Karpas-422 (cell line): Measurements from ENCODE around the gene RCOR2. TPM values are rescaled to one million over a fixed set of nuclear protein-coding genes. Genes with fewer than 3 reads are reported as not detected.

ENCODE experiments used
- DNase-seq: peaks from one replicate; pipeline ENCODE4 v3.0.0-alpha.2; 2015
- H2AFZ ChIP-seq: fragments of 200-600 bp; sonication (generic); 2 replicates; pipeline ENCODE4 v1.6.1; 2014; ENCODE audit warnings: antibody characterized with exemption, low read length, mixed read lengths
- H3K27ac ChIP-seq: fragments of 200-600 bp; sonication (generic); 2 replicates; pipeline ENCODE4 v1.5.1; 2014; ENCODE audit warnings: mild to moderate bottlenecking, low read length, moderate library complexity
- H3K27me3 ChIP-seq: fragments of 200-600 bp; sonication (generic); 2 replicates; pipeline ENCODE4 v1.6.1; 2014; ENCODE audit warnings: low read length, mixed read lengths
- H3K36me3 ChIP-seq: fragments of 200-600 bp; sonication (generic); 2 replicates; pipeline ENCODE4 v1.6.1; 2014; ENCODE audit warnings: low read length, mixed read lengths; ENCODE audit not compliant: insufficient read depth
- H3K4me1 ChIP-seq: fragments of 200-600 bp; sonication (generic); 2 replicates; pipeline ENCODE4 v1.6.1; 2014; ENCODE audit warnings: mild to moderate bottlenecking, low read length, mixed read lengths
- H3K4me2 ChIP-seq: fragments of 200-600 bp; sonication (generic); 2 replicates; pipeline ENCODE4 v1.6.1; 2014; ENCODE audit warnings: low read length, low read depth, mild to moderate bottlenecking; ENCODE audit not compliant: poor library complexity, severe bottlenecking
- H3K4me3 ChIP-seq: fragments of 200-600 bp; sonication (generic); 2 replicates; pipeline ENCODE4 v1.5.1; 2014; ENCODE audit warnings: mild to moderate bottlenecking, antibody characterized with exemption, low read length, mixed read lengths
- H3K79me2 ChIP-seq: fragments of 200-600 bp; sonication (generic); 2 replicates; pipeline ENCODE4 v1.6.1; 2014; ENCODE audit warnings: mild to moderate bottlenecking, low read length, mixed read lengths
- H3K9ac ChIP-seq: fragments of 200-600 bp; sonication (generic); 2 replicates; pipeline ENCODE4 v1.6.0; 2014; ENCODE audit warnings: low read length
- H3K9me2 ChIP-seq: fragments of 200-600 bp; sonication (generic), shearing (Covaris generic); replicated peaks from 2 replicates; pipeline ENCODE4 v1.6.0; 2014; ENCODE audit warnings: mild to moderate bottlenecking, low read length, moderate library complexity; ENCODE audit not compliant: insufficient read depth
- H3K9me3 ChIP-seq: fragments of 300-700, 200-600 bp; sonication (generic); 2 replicates; pipeline ENCODE4 v1.6.1; 2014; ENCODE audit warnings: low read length, mixed read lengths
- H4K20me1 ChIP-seq: fragments of 200-600 bp; sonication (generic); 2 replicates; pipeline ENCODE4 v1.6.1; 2014; ENCODE audit warnings: mild to moderate bottlenecking, antibody characterized with exemption, low read length, low read depth; ENCODE audit not compliant: insufficient read depth
- total RNA-seq: library from RNA; depleted of rRNA; stranded (reverse); fragments of >200 nt; shearing (Covaris generic); gene quantifications from 2 replicates; pipeline ENCODE4 v1.2.3, GENCODE V29; 2014; ENCODE audit warnings: low replicate concordance

Gene RCOR2
- total RNA-seq, 1 experiment from 2014 or later: 2.4 TPM

- peaks cover 40% of the 10 kb centered on the region for H3K79me2 ChIP-seq
- no peaks in the 10 kb centered on the region for H4K20me1 ChIP-seq
- no peaks in the 10 kb centered on the region for H3K27me3 ChIP-seq
- H3K9me3 ChIP-seq: no peaks in the 10 kb centered on the region
- peak overlapping the region; percentile 92 for H3K4me3 ChIP-seq
- peak; percentile 74 for DNase-seq
- no peaks in the 10 kb centered on the region for H3K9me2 ChIP-seq
- H3K4me2 ChIP-seq: peak overlapping the region; percentile 100
- peak overlapping the region; percentile 86 for H3K9ac ChIP-seq
- no peaks in the 10 kb centered on the region for H3K36me3 ChIP-seq
- H2AFZ ChIP-seq: peak overlapping the region; percentile 100
- peaks cover 27% of the 10 kb centered on the region for H3K4me1 ChIP-seq
- H3K27ac ChIP-seq: peak overlapping the region; percentile 68
Observed at GRCh38 chr11:63937713-63938478, 20.9 kb upstream of the RCOR2 start.

- Histone ChIP-seq H3K9ac (no peak overlapping the region), H3K4me2 (no peak overlapping the region), H3K9me2 (no peaks in the 10 kb centered on the region), H4K20me1 (no peaks in the 10 kb centered on the region), H2AFZ (no peak overlapping the region), H3K36me3 (no peaks in the 10 kb centered on the region), H3K4me3 (no peak overlapping the region), H3K4me1 (peaks cover 9% of the 10 kb centered on the region), H3K79me2 (no peaks in the 10 kb centered on the region), H3K9me3 (no peaks in the 10 kb centered on the region), H3K27ac (no peak overlapping the region), H3K27me3 (no peaks in the 10 kb centered on the region)
- DNase-seq: no peak
Observed at GRCh38 chr11:63933459-63933858, 16.5 kb upstream of the RCOR2 start.

- Histone ChIP-seq H4K20me1 (no peaks in the 10 kb centered on the region), H3K4me3 (no peak overlapping the region), H3K36me3 (no peaks in the 10 kb centered on the region), H3K27ac (no peak overlapping the region), H3K4me1 (no peaks in the 10 kb centered on the region), H3K9me3 (no peaks in the 10 kb centered on the region), H3K79me2 (no peaks in the 10 kb centered on the region), H3K9ac (no peak overlapping the region), H3K9me2 (no peaks in the 10 kb centered on the region), H3K4me2 (no peak overlapping the region), H2AFZ (no peak overlapping the region), H3K27me3 (no peaks in the 10 kb centered on the region)
- no peak for DNase-seq
Observed at GRCh38 chr11:63931876-63932275, 14.9 kb upstream of the RCOR2 start.

- no peak overlapping the region for H3K27ac ChIP-seq
- no peaks in the 10 kb centered on the region for H3K79me2 ChIP-seq
- no peak overlapping the region for H3K4me3 ChIP-seq
- H4K20me1 ChIP-seq: no peaks in the 10 kb centered on the region
- H3K36me3 ChIP-seq: no peaks in the 10 kb centered on the region
- H3K9me3 ChIP-seq: no peaks in the 10 kb centered on the region
- no peaks in the 10 kb centered on the region for H3K4me1 ChIP-seq
- H2AFZ ChIP-seq: no peak overlapping the region
- DNase-seq: no peak
- H3K9me2 ChIP-seq: no peaks in the 10 kb centered on the region
- H3K27me3 ChIP-seq: no peaks in the 10 kb centered on the region
- H3K4me2 ChIP-seq: no peak overlapping the region
- H3K9ac ChIP-seq: no peak overlapping the region
Observed at GRCh38 chr11:63931045-63931444, 14.1 kb upstream of the RCOR2 start.

- Histone ChIP-seq H3K9me2 (no peaks in the 10 kb centered on the region), H3K79me2 (no peaks in the 10 kb centered on the region), H3K9ac (no peak overlapping the region), H3K4me1 (no peaks in the 10 kb centered on the region), H4K20me1 (no peaks in the 10 kb centered on the region), H3K4me3 (no peak overlapping the region), H3K27me3 (no peaks in the 10 kb centered on the region), H2AFZ (no peak overlapping the region), H3K36me3 (no peaks in the 10 kb centered on the region), H3K27ac (no peak overlapping the region), H3K9me3 (no peaks in the 10 kb centered on the region), H3K4me2 (no peak overlapping the region)
- DNase-seq: no peak
Observed at GRCh38 chr11:63929616-63930015, 12.7 kb upstream of the RCOR2 start.

GRCh38 chr11:63923319-63923718, 6.4 kb upstream of the RCOR2 start:
- H3K79me2 ChIP-seq: no peaks in the 10 kb centered on the region
- H3K27ac ChIP-seq: no peak overlapping the region
- no peak overlapping the region for H3K9ac ChIP-seq
- H3K4me2 ChIP-seq: no peak overlapping the region
- H4K20me1 ChIP-seq: no peaks in the 10 kb centered on the region
- no peaks in the 10 kb centered on the region for H3K27me3 ChIP-seq
- no peak overlapping the region for H3K4me3 ChIP-seq
- no peaks in the 10 kb centered on the region for H3K9me2 ChIP-seq
- H3K9me3 ChIP-seq: no peaks in the 10 kb centered on the region
- peaks cover 12% of the 10 kb centered on the region for H3K4me1 ChIP-seq
- H3K36me3 ChIP-seq: no peaks in the 10 kb centered on the region
- no peak for DNase-seq
- H2AFZ ChIP-seq: no peak overlapping the region

- H3K4me3 ChIP-seq: no peak overlapping the region
- no peaks in the 10 kb centered on the region for H3K36me3 ChIP-seq
- H3K9me2 ChIP-seq: no peaks in the 10 kb centered on the region
- H3K9me3 ChIP-seq: no peaks in the 10 kb centered on the region
- H3K27me3 ChIP-seq: no peaks in the 10 kb centered on the region
- no peak overlapping the region for H2AFZ ChIP-seq
- H3K4me2 ChIP-seq: no peak overlapping the region
- no peak overlapping the region for H3K9ac ChIP-seq
- no peak for DNase-seq
- H3K79me2 ChIP-seq: no peaks in the 10 kb centered on the region
- H3K4me1 ChIP-seq: peaks cover 17% of the 10 kb centered on the region
- H4K20me1 ChIP-seq: no peaks in the 10 kb centered on the region
- H3K27ac ChIP-seq: no peak overlapping the region
Observed at GRCh38 chr11:63922673-63923192, 5.8 kb upstream of the RCOR2 start.

GRCh38 chr11:63920939-63921417, 4.0 kb upstream of the RCOR2 start:
- Histone ChIP-seq H3K9ac (no peak overlapping the region), H3K79me2 (no peaks in the 10 kb centered on the region), H3K4me2 (no peak overlapping the region), H3K27ac (no peak overlapping the region), H3K9me2 (no peaks in the 10 kb centered on the region), H4K20me1 (no peaks in the 10 kb centered on the region), H3K36me3 (no peaks in the 10 kb centered on the region), H2AFZ (no peak overlapping the region), H3K4me1 (peaks cover 30% of the 10 kb centered on the region), H3K4me3 (no peak overlapping the region), H3K27me3 (no peaks in the 10 kb centered on the region), H3K9me3 (no peaks in the 10 kb centered on the region)
- DNase-seq: peak; percentile 69
